B cell (primary cell): ENCODE data around the gene CERK. TPM values are rescaled to one million over a fixed set of nuclear protein-coding genes. Genes with fewer than 3 reads are reported as not detected.

ENCODE experiments used
- ATAC-seq: fragments of 200-7000 bp; cut with Tn5 transposase; one replicate; pipeline ENCODE4 v1.10.0; 2021; ENCODE audit warnings: low read depth, mild to moderate bottlenecking, moderate number of reproducible peaks, moderate library complexity
- CTCF ChIA-PET: fragments of 350-600 bp; sonication (Branson Sonifier 250); formaldehyde crosslinking; loops from one replicate; lab custom pipeline; 2021; ENCODE audit warnings: antibody characterized with exemption, inconsistent platforms; lab: Charles Lee
- POLR2A ChIA-PET: fragments of 350-600 bp; sonication (Branson Sonifier 250); formaldehyde crosslinking; loops from one replicate; lab custom pipeline; 2021; ENCODE audit warnings: antibody characterized with exemption; lab: Charles Lee
- DNase-seq: peaks from one replicate; pipeline ENCODE4 v3.0.0; 2013
- H2AFZ ChIP-seq: 2 replicates; pipeline ENCODE4 v1.6.1; 2012; ENCODE audit warnings: mild to moderate bottlenecking, low read depth, low read length; ENCODE audit not compliant: insufficient read depth, poor library complexity, severe bottlenecking
- H3K27ac ChIP-seq, 2 donors: 1 replicate in 1 of 2; 2 replicates in 1 of 2; pipeline ENCODE4 v1.5.1; 2012 to 2013; ENCODE audit warnings: low read length in 2 of 2, mild to moderate bottlenecking in 2 of 2, moderate library complexity in 1 of 2
- H3K27me3 ChIP-seq, 4 experiments: fragments of 200-600 bp in 1 of 4; sonication (generic) in 1 of 4; replicated peaks in 1 of 4; 1 replicate in 2 of 4; 2 replicates in 2 of 4; pipeline versions ENCODE4 v1.6.1 to v1.7.0; 2013 to 2016; ENCODE audit warnings: low read length in 3 of 4, mild to moderate bottlenecking in 2 of 4, mixed read lengths in 1 of 4, moderate library complexity in 1 of 4; ENCODE audit not compliant: insufficient read depth in 4 of 4, control insufficient read depth in 3 of 4; ENCODE audit errors: control extremely low read depth in 1 of 4
- H3K36me3 ChIP-seq, 2 experiments: replicated peaks in 1 of 2; 1 replicate in 1 of 2; 2 replicates in 1 of 2; pipeline versions ENCODE4 v1.6.1 to v1.7.1; 2013; ENCODE audit warnings: low read length in 1 of 2; ENCODE audit not compliant: insufficient read depth in 2 of 2, control insufficient read depth in 1 of 2; ENCODE audit errors: control extremely low read depth in 1 of 2, extremely low read depth in 1 of 2
- H3K4me1 ChIP-seq, 2 donors: fragments of 200-600 bp in 1 of 2; sonication (generic) in 1 of 2; 1 replicate in 1 of 2; 2 replicates in 1 of 2; pipeline versions ENCODE4 v1.5.1 to v1.6.1; 2013 to 2017; ENCODE audit warnings: low read length in 2 of 2; ENCODE audit not compliant: control insufficient read depth in 2 of 2, insufficient read depth in 2 of 2
- H3K4me2 ChIP-seq: replicated peaks from 2 replicates; pipeline ENCODE3; 2012; ENCODE audit warnings: mild to moderate bottlenecking, low read depth, low read length; ENCODE audit not compliant: poor library complexity, severe bottlenecking
- H3K4me3 ChIP-seq, 5 experiments: fragments of 200-600 bp in 1 of 5; sonication (generic) in 1 of 5; 1 replicate in 3 of 5; 2 replicates in 2 of 5; pipeline versions ENCODE4 v1.5.1 to v1.7.0; 2011 to 2016; ENCODE audit warnings: low read length in 4 of 5, mild to moderate bottlenecking in 4 of 5, low read depth in 2 of 5, control low read depth in 1 of 5, moderate library complexity in 1 of 5; ENCODE audit not compliant: insufficient read depth in 1 of 5; ENCODE audit errors: control extremely low read depth in 1 of 5, extremely low read depth in 1 of 5
- H3K79me2 ChIP-seq: fragments of 200-600 bp; sonication (generic); one replicate; pipeline ENCODE4 v1.6.0; 2016; ENCODE audit warnings: low read length; ENCODE audit not compliant: control insufficient read depth, insufficient read depth
- H3K9ac ChIP-seq: fragments of 200-600 bp; sonication (generic); 2 replicates; pipeline ENCODE4 v1.6.1; 2017; ENCODE audit warnings: mild to moderate bottlenecking, low read length, moderate library complexity
- H3K9me3 ChIP-seq, 3 donors: one replicate each; pipeline versions ENCODE4 v1.6.1 to v1.7.1; 2013; ENCODE audit warnings: low read length in 2 of 3; ENCODE audit not compliant: control insufficient read depth in 2 of 3, insufficient read depth in 1 of 3; ENCODE audit errors: control extremely low read depth in 1 of 3
- H4K20me1 ChIP-seq: 2 replicates; pipeline ENCODE4 v1.6.0; 2012; ENCODE audit warnings: mild to moderate bottlenecking, low read length; ENCODE audit not compliant: insufficient read depth, control insufficient read depth, poor library complexity, severe bottlenecking
- H3K27ac Mint-ChIP-seq: one replicate; pipeline ENCODE4 v1.8.0; 2021; ENCODE audit warnings: mixed read lengths
- H3K27me3 Mint-ChIP-seq: one replicate; pipeline ENCODE4 v1.8.0; 2021; ENCODE audit warnings: mixed read lengths
- H3K4me1 Mint-ChIP-seq: one replicate; pipeline ENCODE4 v1.8.0; 2021; ENCODE audit warnings: mixed read lengths
- H3K4me3 Mint-ChIP-seq: one replicate; pipeline ENCODE4 v1.8.0; 2021; ENCODE audit warnings: mixed read lengths
- H3K9me3 Mint-ChIP-seq: one replicate; pipeline ENCODE4 v1.8.0; 2022; ENCODE audit warnings: mixed read lengths; ENCODE audit not compliant: insufficient read depth
- CTCF ChIP-seq: fragments of 200-600 bp; IDR thresholded peaks from one replicate; pipeline ENCODE4 v1.8.0; 2022; ENCODE audit warnings: antibody characterized with exemption, mild to moderate bottlenecking
- EZH2 ChIP-seq: IDR thresholded peaks from 2 replicates; pipeline ENCODE4 v1.6.1; 2012; ENCODE audit warnings: borderline replicate concordance, low read depth, mild to moderate bottlenecking, moderate library complexity, low read length; ENCODE audit not compliant: insufficient read depth, poor library complexity, severe bottlenecking
- WGBS: methylation state at CpG from one replicate; pipeline ENCODE4 v1.1.5; 2013; ENCODE audit warnings: missing lambda C conversion rate; ENCODE audit not compliant: insufficient coverage; 5-methylcytosine and 5-hydroxymethylcytosine counted together
- intact Hi-C: fragments of 100-400 bp; cut with micrococcal nuclease; formaldehyde crosslinking; loops from one replicate; pipeline ENCODE4 v1.10.0; 2022
- polyA plus RNA-seq: library from polyadenylated mRNA; depleted of rRNA; stranded (reverse); fragments of >200 nt; gene quantifications from 2 replicates; pipeline ENCODE4 v1.2.3, GENCODE V29; 2012
- total RNA-seq, 2 donors: library from RNA; stranded (reverse); fragments of 120-200 nt in 1 of 2; gene quantifications; 1 replicate in 1 of 2; 2 replicates in 1 of 2; pipeline versions ENCODE4 v1.2.3 to v1.2.4, GENCODE V29; 2013 to 2022

The CERK gene
- total and polyA plus RNA-seq, 2 donors (not counting 1 experiment from before 2014, with no cell fraction given), result 23.2 to 48.3 TPM

GRCh38 chr22:46752286-46752987 is 14.4 kb upstream of the CERK start:
- Mint-ChIP-seq H3K27me3 (peaks cover 8% of the 10 kb centered on the region), H3K9me3 (peaks cover 5% of the 10 kb centered on the region), H3K27ac (no peak overlapping the region), H3K4me3 (no peak overlapping the region), H3K4me1 (peaks cover 24% of the 10 kb centered on the region)
- Histone ChIP-seq H4K20me1 (no peaks in the 10 kb centered on the region), H3K4me2 (no peak overlapping the region), H3K9ac (no peak overlapping the region), H2AFZ (no peak overlapping the region), H3K4me1 (peaks cover 13 to 39% of the 10 kb centered on the region in 2 donors), H3K36me3 (no peaks in the 10 kb centered on the region), H3K4me3 (no peak overlapping the region), H3K9me3 (peaks cover 0 to 17% (median 13%) of the 10 kb centered on the region in 3 donors), H3K27me3 (peaks cover 0 to 6% (median 0%) of the 10 kb centered on the region in 4 experiments), H3K79me2 (no peaks in the 10 kb centered on the region), H3K27ac (no peak overlapping the region)
- POLR2A ChIA-PET, result interaction anchor here (0.8 kb wide), 1 partner anchor 45 kb away, joined by 6 read pairs; no protein-coding TSS in a partner anchor
- no peak for TF ChIP-seq CTCF
- no peak for TF ChIP-seq EZH2
- DNase-seq (no peak), ATAC-seq (no peak)
- intact Hi-C loops, result no loop called here
- 92% methylated on average over 6 of the region's 11 CpGs for WGBS
- CTCF ChIA-PET, result interaction anchor here (1.5 to 13.1 kb wide), 2 partner anchors 50 to 51 kb away, joined by 3 to 468 read pairs; no protein-coding TSS in a partner anchor

- no peak overlapping the region for H3K4me3 Mint-ChIP-seq
- intact Hi-C loops, result no loop called here
Observed at GRCh38 chr22:46750863-46751443, 12.9 kb upstream of the CERK start.

More at GRCh38 chr22:46750863-46751443, 12.9 kb upstream of the CERK start:
- Histone ChIP-seq H2AFZ (no peak overlapping the region), H3K4me3 (no peak overlapping the region), H3K36me3 (no peaks in the 10 kb centered on the region), H3K4me2 (no peak overlapping the region), H4K20me1 (no peaks in the 10 kb centered on the region), H3K9me3 (peaks cover 0 to 10% (median 6%) of the 10 kb centered on the region in 3 donors), H3K79me2 (no peaks in the 10 kb centered on the region), H3K4me1 (peaks cover 13 to 39% of the 10 kb centered on the region in 2 donors), H3K27ac (no peak overlapping the region), H3K27me3 (peaks cover 0 to 6% (median 0%) of the 10 kb centered on the region in 4 experiments), H3K9ac (no peak overlapping the region)
- ATAC-seq, result no peak
- POLR2A ChIA-PET, result no interaction called here
- no peak overlapping the region for H3K27ac Mint-ChIP-seq
- peaks cover 8% of the 10 kb centered on the region for H3K27me3 Mint-ChIP-seq
- no peak for TF ChIP-seq EZH2
- DNase-seq, result no peak
- CTCF ChIA-PET, result interaction anchor here (1.5 to 3.8 kb wide), 4 partner anchors 7 to 52 kb away, joined by 3 to 19 read pairs (median 9); no protein-coding TSS in a partner anchor
- H3K4me1 Mint-ChIP-seq, result peaks cover 21% of the 10 kb centered on the region
- no peaks in the 10 kb centered on the region for H3K9me3 Mint-ChIP-seq
- 62% methylated on average over 12 of the region's 12 CpGs for WGBS
